HEK293T (cell line): ENCODE data around the gene TULP3.

ENCODE experiments used
- CTCF ChIA-PET: fragments of 350-600 bp; formaldehyde crosslinking; extraction: SDS; loops from one replicate; lab custom pipeline; 2021; ENCODE audit warnings: antibody characterized with exemption, inconsistent platforms; lab: Yijun Ruan, JAX
- POLR2A ChIA-PET: fragments of 350-600 bp; formaldehyde crosslinking; extraction: SDS; loops from one replicate; lab custom pipeline; 2020; ENCODE audit warnings: antibody characterized with exemption, inconsistent platforms; lab: Yijun Ruan, JAX
- DNase-seq: peaks from one replicate; pipeline ENCODE4 v3.0.0; 2012; ENCODE audit warnings: mixed read lengths; ENCODE audit errors: extremely low spot score
- ARNT ChIP-seq: fragments of 450-650 bp; IDR thresholded peaks from 2 replicates; pipeline ENCODE4 v1.6.1; 2017; ENCODE audit warnings: mild to moderate bottlenecking
- BHLHE40 ChIP-seq: fragments of 450-650 bp; IDR thresholded peaks from 2 replicates; pipeline ENCODE4 v1.6.1; 2016; ENCODE audit warnings: mild to moderate bottlenecking, moderate library complexity, borderline replicate concordance
- CTBP1 ChIP-seq: fragments of 450-650 bp; IDR thresholded peaks from 2 replicates; pipeline ENCODE4 v1.6.1; 2016; ENCODE audit warnings: borderline replicate concordance
- ELF4 ChIP-seq: fragments of 450-650 bp; IDR thresholded peaks from 2 replicates; pipeline ENCODE4 v1.6.1; 2017; ENCODE audit warnings: antibody characterized with exemption
- FOXA1 ChIP-seq: fragments of 450-650 bp; IDR thresholded peaks from 2 replicates; pipeline ENCODE4 v1.6.1; 2016; ENCODE audit warnings: mild to moderate bottlenecking
- FOXK2 ChIP-seq: fragments of 450-650 bp; IDR thresholded peaks from 2 replicates; pipeline ENCODE4 v1.6.1; 2016; ENCODE audit warnings: mild to moderate bottlenecking
- FOXM1 ChIP-seq: fragments of 450-650 bp; IDR thresholded peaks from 2 replicates; pipeline ENCODE4 v1.6.1; 2017; ENCODE audit warnings: mild to moderate bottlenecking, borderline replicate concordance
- HDGF ChIP-seq: fragments of 450-650 bp; IDR thresholded peaks from 2 replicates; pipeline ENCODE4 v1.6.1; 2017; ENCODE audit warnings: antibody characterized with exemption, borderline replicate concordance
- L3MBTL2 ChIP-seq: fragments of 450-650 bp; conservative IDR thresholded peaks from 2 replicates; pipeline ENCODE4 v1.6.1; 2016; ENCODE audit warnings: mild to moderate bottlenecking
- LEF1 ChIP-seq: fragments of 450-650 bp; IDR thresholded peaks from 2 replicates; pipeline ENCODE4 v1.6.1; 2017; ENCODE audit warnings: mild to moderate bottlenecking, borderline replicate concordance
- NFRKB ChIP-seq: fragments of 450-650 bp; IDR thresholded peaks from 2 replicates; pipeline ENCODE4 v1.6.1; 2016; ENCODE audit warnings: mild to moderate bottlenecking, moderate library complexity
- PKNOX1 ChIP-seq: fragments of 450-650 bp; IDR thresholded peaks from 2 replicates; pipeline ENCODE4 v1.6.1; 2016
- SP1 ChIP-seq: fragments of 450-650 bp; IDR thresholded peaks from 2 replicates; pipeline ENCODE4 v1.6.1; 2017
- SUZ12 ChIP-seq: fragments of 450-650 bp; IDR thresholded peaks from 2 replicates; pipeline ENCODE4 v1.6.1; 2016; ENCODE audit warnings: mild to moderate bottlenecking
- TARDBP ChIP-seq: fragments of 450-650 bp; IDR thresholded peaks from 2 replicates; pipeline ENCODE4 v1.6.1; 2016
- ZNF384 ChIP-seq: fragments of 450-650 bp; IDR thresholded peaks from 2 replicates; pipeline ENCODE4 v1.6.1; 2016

TULP3 gene

GRCh38 chr12:2902272-2902880 lies 11.7 kb downstream of the TULP3 start:
- ChIA-PET CTCF (no interaction called here), POLR2A (no interaction called here)
- no peak for DNase-seq
- no peak for TF ChIP-seq PKNOX1
- no peak for TF ChIP-seq ARNT
- no peak for TF ChIP-seq ZNF384

GRCh38 chr12:2904260-2904659 lies 13.6 kb downstream of the TULP3 start:
- TF ChIP-seq ELF4 (no peak), LEF1 (no peak), TARDBP (no peak)
- no peak for DNase-seq
- CTCF ChIA-PET: no interaction called here
- POLR2A ChIA-PET: no interaction called here

- TF ChIP-seq ELF4 (no peak), FOXA1 (no peak), FOXK2 (no peak), ZNF384 (no peak), NFRKB (no peak), ARNT (no peak), PKNOX1 (no peak), FOXM1 (no peak), TARDBP (no peak), BHLHE40 (no peak), CTBP1 (no peak), SP1 (no peak), HDGF (no peak), SUZ12 (no peak), L3MBTL2 (no peak), LEF1 (no peak)
- no peak for DNase-seq
- POLR2A ChIA-PET: interaction anchor here (1.3 kb wide), 1 partner anchor 21 kb away, joined by 4 read pairs; the partner anchor contains the start of gene TULP3
- CTCF ChIA-PET: no interaction called here
Observed at GRCh38 chr12:2912216-2912575, 21.5 kb downstream of the TULP3 start.

- POLR2A ChIA-PET: no interaction called here
- CTCF ChIA-PET: no interaction called here
- TF ChIP-seq ZNF384 (no peak), ELF4 (no peak), SP1 (no peak), PKNOX1 (no peak), ARNT (no peak), HDGF (no peak), CTBP1 (no peak), FOXA1 (no peak), TARDBP (no peak), SUZ12 (no peak), NFRKB (no peak), L3MBTL2 (no peak), BHLHE40 (no peak), FOXM1 (no peak), FOXK2 (no peak), LEF1 (no peak)
- DNase-seq: no peak
Observed at GRCh38 chr12:2919249-2919648, 28.6 kb downstream of the TULP3 start.

- no peak for DNase-seq
- TF ChIP-seq SUZ12 (no peak), TARDBP (no peak), L3MBTL2 (no peak), ZNF384 (no peak), ELF4 (no peak), BHLHE40 (no peak), SP1 (no peak), HDGF (no peak)
- POLR2A ChIA-PET: no interaction called here
- CTCF ChIA-PET: interaction anchor here (0.6 kb wide), 1 partner anchor 46 kb away, joined by 3 read pairs; no protein-coding TSS in a partner anchor
Observed at GRCh38 chr12:2922329-2922728, 31.6 kb downstream of the TULP3 start.

GRCh38 chr12:2923057-2923456 lies 32.4 kb downstream of the TULP3 start:
- TF ChIP-seq FOXA1: no peak
- TF ChIP-seq NFRKB: no peak
- TF ChIP-seq FOXK2: no peak
- TF ChIP-seq FOXM1: no peak
- TF ChIP-seq HDGF: no peak
- TF ChIP-seq PKNOX1: no peak
- no peak for TF ChIP-seq LEF1
- no peak for TF ChIP-seq CTBP1
- TF ChIP-seq ZNF384: no peak
- no peak for TF ChIP-seq BHLHE40
- no peak for TF ChIP-seq SP1
- no peak for TF ChIP-seq ARNT
- TF ChIP-seq ELF4: no peak
- TF ChIP-seq SUZ12: no peak
- TF ChIP-seq TARDBP: no peak
- no peak for TF ChIP-seq L3MBTL2
- POLR2A ChIA-PET: interaction anchor here (0.9 kb wide), 1 partner anchor 31 kb away, joined by 3 read pairs; no protein-coding TSS in a partner anchor
- DNase-seq: no peak
- CTCF ChIA-PET: no interaction called here
